ENCODE results near the gene HRCT1.

The HRCT1 gene

DNA sequence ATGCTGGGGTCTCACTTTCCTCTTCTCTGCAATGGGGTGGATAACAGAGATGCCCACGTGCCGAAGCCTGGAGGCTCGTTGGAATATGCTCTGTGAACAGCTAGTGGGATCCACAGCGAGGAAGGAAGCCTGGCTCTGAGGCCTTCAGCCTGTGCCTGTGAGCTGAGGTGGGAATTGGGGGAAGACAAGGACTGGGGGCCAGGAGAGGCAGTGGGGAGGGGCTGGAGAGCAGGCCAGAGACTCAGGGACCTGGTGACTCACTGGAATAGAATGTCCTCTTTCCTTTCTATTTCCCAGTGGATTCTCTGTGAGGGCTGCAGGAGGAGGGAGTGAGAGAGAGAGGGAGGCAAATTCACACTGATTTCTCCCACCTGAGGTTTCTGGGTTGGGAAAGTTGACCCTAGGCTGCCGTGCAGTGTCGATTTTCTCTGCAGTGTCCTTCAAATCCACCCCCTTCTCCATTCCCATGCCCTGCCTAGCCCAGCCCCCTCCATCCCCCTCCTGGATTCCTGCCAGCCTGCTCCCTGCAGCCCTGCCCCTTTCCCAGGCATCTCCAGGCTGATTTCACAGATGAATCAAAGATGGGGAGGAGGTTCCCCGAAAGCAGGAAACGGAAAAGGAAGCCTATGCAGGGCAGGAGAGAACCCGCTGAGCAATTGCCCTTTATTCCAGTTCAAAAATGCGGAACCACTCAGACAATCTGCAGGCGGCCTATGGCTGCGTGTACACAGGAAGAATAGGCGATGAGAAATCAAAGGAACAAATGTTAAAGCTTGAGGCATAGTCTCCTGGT lies 1.9 kb downstream of the HRCT1 start:
- peak; percentile 27 for DNase-seq (ENCODE audit: low spot score)
- TF ChIP-seq, protein P1, sequence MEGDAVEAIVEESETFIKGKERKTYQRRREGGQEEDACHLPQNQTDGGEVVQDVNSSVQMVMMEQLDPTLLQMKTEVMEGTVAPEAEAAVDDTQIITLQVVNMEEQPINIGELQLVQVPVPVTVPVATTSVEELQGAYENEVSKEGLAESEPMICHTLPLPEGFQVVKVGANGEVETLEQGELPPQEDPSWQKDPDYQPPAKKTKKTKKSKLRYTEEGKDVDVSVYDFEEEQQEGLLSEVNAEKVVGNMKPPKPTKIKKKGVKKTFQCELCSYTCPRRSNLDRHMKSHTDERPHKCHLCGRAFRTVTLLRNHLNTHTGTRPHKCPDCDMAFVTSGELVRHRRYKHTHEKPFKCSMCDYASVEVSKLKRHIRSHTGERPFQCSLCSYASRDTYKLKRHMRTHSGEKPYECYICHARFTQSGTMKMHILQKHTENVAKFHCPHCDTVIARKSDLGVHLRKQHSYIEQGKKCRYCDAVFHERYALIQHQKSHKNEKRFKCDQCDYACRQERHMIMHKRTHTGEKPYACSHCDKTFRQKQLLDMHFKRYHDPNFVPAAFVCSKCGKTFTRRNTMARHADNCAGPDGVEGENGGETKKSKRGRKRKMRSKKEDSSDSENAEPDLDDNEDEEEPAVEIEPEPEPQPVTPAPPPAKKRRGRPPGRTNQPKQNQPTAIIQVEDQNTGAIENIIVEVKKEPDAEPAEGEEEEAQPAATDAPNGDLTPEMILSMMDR (IDR thresholded peaks at IDR 0.05; ENCODE audit: extremely low read depth, missing control alignments), result no peak

DNA sequence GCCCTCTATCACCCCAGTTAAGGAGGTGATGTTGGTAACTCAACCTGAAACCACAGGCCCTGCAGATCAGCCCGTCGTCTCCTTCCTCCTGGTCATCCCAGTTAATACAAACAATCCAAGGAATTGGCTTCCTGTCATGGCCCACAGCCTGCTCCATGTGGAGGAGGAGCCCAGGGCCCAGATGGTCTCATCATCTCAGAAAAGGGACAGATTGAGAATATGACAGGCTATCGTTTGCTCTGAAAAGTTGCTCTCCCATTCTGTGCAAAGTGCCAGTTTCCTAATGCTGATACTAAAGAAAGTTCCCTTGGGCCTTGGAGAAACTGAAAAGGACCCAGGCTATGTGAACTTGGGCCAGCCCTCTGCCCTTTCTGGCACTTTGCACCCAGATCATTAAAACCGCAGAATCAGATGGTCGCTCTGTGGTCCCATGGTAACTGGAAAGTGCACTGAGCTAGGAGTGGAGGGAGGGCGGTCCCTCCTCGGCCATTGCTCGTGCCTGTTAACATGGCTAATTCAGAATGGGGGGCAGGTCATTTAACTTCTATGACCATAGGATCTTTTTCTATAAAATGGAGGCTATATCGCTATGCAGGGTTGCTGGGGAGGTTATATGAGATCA lies 2.6 kb downstream of the HRCT1 start:
- peak; percentile 20 for DNase-seq (ENCODE audit: low spot score)
- TF ChIP-seq, protein P1 (IDR thresholded peaks at IDR 0.05; ENCODE audit: extremely low read depth, missing control alignments), result no peak

DNA sequence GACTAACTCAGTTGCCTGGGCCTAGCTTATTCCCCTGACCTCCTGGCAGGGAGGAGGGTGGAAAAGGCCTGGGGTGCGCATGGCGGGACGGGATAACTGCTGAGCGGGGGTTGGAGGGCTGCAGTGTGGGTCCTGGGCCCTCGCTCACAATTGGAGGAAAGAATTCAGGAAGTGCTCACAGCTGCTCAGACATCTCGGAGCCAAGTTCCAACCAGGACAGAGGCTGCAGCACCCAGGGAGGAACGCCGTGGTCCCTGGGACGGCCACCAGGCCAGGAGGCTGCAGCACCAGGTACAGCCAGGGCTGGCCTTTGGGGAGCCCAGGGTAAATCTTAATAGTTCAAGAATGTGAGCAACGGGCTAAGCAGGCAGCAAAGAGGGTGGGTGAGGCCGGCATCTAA lies 3.3 kb downstream of the HRCT1 start, which contains the start of gene SPAAR:
TSS of gene SPAAR (plus strand) at position 217 of the 400 bp plus-strand sequence. CDS start 974 bp downstream, outside the sequence.
- TF ChIP-seq, protein P1 (IDR thresholded peaks at IDR 0.05; ENCODE audit: extremely low read depth, missing control alignments), result no peak
- no peak for DNase-seq (ENCODE audit: low spot score)

DNA sequence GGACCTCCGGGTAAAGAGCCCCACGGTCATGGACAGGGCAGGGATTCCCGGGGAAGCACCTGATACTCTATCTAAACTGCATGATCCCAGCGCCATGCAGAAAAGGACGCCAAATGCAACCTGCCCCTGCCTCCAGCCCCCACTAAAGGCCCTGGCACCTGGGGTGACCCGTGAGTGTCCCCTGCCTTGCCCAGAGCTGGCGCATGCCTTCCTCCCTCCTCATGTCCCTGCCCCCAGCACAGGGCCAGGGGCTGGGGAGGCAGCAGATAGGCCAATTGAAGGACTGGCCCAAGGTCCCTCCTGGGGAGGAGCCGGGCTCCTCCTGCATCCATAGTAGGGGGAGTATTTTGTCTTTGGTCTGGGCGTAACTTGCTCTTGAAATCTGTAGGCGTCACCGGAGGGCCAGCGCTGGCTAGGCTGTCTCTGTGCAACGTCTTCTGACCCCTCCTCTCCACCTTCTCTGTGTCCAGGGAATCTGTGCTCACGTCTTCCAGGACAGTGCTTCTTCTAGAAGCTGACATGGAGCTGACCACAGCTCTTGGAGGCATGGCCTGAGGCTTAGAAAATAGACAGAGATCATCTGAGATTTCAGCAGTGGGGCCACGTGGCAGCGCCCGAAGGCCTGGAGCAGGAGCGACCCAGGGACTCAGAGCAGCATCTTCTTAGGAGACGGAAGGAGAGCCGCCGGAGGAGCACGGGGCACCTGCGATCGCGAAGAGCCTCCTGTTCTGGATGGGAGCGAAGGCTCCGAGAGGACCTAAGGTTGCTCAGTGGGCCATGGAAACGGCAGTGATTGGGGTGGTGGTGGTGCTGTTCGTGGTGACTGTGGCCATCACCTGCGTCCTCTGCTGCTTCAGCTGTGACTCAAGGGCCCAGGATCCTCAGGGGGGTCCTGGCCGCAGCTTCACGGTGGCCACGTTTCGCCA lies 3.9 kb downstream of the HRCT1 start:
- TF ChIP-seq, protein P1 (IDR thresholded peaks at IDR 0.05; ENCODE audit: extremely low read depth, missing control alignments), result no peak
- no peak for DNase-seq (ENCODE audit: low spot score)

DNA sequence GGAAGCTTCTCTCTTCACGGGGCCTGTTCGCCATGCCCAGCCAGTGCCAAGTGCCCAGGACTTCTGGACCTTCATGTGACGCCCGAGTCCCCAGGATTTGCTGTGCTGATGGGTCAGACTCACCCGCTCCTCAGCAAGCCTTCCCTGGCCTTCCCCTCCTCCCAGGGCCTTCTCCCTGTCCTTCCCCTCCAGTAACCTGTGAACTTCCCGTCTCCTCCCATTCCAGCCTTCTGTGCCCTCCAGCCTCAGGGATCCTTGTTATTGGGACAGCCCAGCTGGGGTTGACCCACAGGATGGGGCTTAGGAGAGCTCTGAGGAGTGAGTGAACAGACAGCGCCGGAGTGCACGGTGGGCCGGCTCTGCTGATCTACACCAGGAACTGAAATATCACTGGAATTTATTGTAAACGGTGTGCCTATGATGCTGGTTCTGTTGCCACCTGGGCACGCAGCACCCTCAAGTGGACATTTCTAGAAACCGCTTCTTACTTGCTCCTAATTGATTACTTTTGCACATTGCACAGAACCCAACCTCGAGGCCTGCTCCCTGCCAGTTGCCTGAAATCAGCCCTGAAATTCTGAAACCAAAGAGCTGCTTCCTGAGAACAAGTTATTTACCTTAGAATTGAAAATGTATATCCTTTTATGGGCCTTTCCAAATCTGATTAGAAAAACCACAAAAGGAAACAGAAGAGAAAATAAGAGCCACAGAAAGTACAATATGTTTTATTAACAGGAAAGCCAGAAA lies 4.8 kb downstream of the HRCT1 start:
- peak; percentile 47 for DNase-seq (ENCODE audit: low spot score)
- TF ChIP-seq, protein P1 (IDR thresholded peaks at IDR 0.05; ENCODE audit: extremely low read depth, missing control alignments), result peak; percentile 32

DNA sequence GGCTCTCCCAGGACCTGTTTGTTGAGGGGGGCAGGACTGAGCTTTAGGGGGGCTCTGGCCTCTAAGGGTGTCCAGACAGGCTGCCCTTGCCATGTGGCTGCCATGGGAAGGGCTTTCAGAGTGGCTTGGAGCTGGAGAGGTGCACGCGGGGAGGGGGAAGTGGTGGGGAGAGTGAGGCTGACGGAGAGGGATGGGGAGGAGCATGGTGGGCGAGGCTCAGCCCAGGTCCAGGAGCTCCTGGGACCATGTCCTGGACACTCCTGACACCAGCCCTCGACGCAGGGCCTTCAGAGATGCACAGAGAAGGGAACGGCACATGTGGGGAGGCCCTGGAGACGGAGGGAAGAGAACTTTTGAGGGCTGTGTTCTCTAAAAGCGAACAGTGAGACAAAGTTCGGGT lies 5.7 kb downstream of the HRCT1 start:
- TF ChIP-seq, protein P1 (IDR thresholded peaks at IDR 0.05; ENCODE audit: extremely low read depth, missing control alignments), result no peak
- no peak for DNase-seq (ENCODE audit: low spot score)
